DND-41 (cell line): Measurements from ENCODE around the gene SMPD3.

Source experiments
- EZH2 ChIP-seq: IDR thresholded peaks from 3 replicates; pipeline ENCODE4 v1.6.1; 2012; ENCODE audit warnings: borderline replicate concordance, low read depth, mild to moderate bottlenecking, moderate library complexity, low read length, inconsistent platforms; ENCODE audit not compliant: severe bottlenecking
- TF ChIP-seq, protein P1 (sequence below): IDR thresholded peaks from 2 replicates; pipeline ENCODE4 v1.5.1; 2012; ENCODE audit warnings: borderline replicate concordance, low read length, moderate library complexity, mild to moderate bottlenecking; ENCODE audit not compliant: poor library complexity, severe bottlenecking; ENCODE audit errors: extremely low read depth

DNA sequence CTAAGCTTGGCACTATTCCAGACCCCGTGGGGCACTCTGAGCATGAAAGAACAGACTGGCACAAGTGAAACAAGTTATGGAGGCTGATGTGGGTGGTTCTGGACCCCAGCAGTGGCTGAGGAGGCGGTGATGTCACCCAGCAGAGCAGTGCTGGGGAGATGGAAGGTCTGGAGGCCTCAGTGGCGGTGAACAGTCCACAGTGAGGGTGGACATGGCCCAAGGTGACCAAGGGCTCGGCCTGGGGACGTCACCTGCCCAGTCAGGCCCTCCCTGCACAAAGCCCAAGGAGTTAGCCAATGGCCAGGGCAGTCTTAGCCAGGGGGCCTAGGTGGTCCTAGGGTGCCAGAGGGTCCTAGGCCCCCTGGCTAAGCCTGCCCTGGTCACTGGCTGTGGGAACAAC, 24.5 kb downstream of the SMPD3 start:
- TF ChIP-seq, protein P1, sequence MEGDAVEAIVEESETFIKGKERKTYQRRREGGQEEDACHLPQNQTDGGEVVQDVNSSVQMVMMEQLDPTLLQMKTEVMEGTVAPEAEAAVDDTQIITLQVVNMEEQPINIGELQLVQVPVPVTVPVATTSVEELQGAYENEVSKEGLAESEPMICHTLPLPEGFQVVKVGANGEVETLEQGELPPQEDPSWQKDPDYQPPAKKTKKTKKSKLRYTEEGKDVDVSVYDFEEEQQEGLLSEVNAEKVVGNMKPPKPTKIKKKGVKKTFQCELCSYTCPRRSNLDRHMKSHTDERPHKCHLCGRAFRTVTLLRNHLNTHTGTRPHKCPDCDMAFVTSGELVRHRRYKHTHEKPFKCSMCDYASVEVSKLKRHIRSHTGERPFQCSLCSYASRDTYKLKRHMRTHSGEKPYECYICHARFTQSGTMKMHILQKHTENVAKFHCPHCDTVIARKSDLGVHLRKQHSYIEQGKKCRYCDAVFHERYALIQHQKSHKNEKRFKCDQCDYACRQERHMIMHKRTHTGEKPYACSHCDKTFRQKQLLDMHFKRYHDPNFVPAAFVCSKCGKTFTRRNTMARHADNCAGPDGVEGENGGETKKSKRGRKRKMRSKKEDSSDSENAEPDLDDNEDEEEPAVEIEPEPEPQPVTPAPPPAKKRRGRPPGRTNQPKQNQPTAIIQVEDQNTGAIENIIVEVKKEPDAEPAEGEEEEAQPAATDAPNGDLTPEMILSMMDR = no peak
- no peak for TF ChIP-seq EZH2
